Thoracic aorta (tissue), 2 donors: ENCODE measurements around the gene EFNA2. TPM values are rescaled to one million over a fixed set of nuclear protein-coding genes. Genes with fewer than 3 reads are reported as not detected.

ENCODE experiments used
- ATAC-seq: fragments of 150-250 bp; one replicate; pipeline ENCODE4 v1.8.0; 2017; ENCODE audit warnings: low read depth; ENCODE audit not compliant: insufficient number of reproducible peaks, low FRiP score
- DNase-seq: peaks from one replicate; pipeline ENCODE4 v3.0.0-alpha.2; 2020; ENCODE audit warnings: low spot score
- H3K27ac ChIP-seq, 2 donors: fragments of 200-600 bp; sonication (generic); 1 replicate in 1 of 2; 2 replicates in 1 of 2; pipeline ENCODE4 v1.5.1; 2016; ENCODE audit warnings: mild to moderate bottlenecking in 2 of 2, moderate library complexity in 2 of 2
- H3K27me3 ChIP-seq: fragments of 200-600 bp; sonication (generic); replicated peaks from 2 replicates; pipeline ENCODE4 v1.6.0; 2016; ENCODE audit warnings: mild to moderate bottlenecking; ENCODE audit not compliant: insufficient read depth
- H3K36me3 ChIP-seq: fragments of 200-600 bp; sonication (generic); one replicate; pipeline ENCODE4 v1.5.1; 2016
- H3K4me1 ChIP-seq, 2 donors: fragments of 200-600 bp; sonication (generic); 1 replicate in 1 of 2; 2 replicates in 1 of 2; pipeline versions ENCODE4 v1.5.1 to v1.6.0; 2016; ENCODE audit warnings: low read depth in 2 of 2, mild to moderate bottlenecking in 1 of 2; ENCODE audit not compliant: control insufficient read depth in 1 of 2
- H3K4me3 ChIP-seq: fragments of 200-600 bp; sonication (generic); 2 replicates; pipeline ENCODE4 v1.5.1; 2016; ENCODE audit warnings: mild to moderate bottlenecking
- H3K9me3 ChIP-seq: fragments of 200-600 bp; sonication (generic); 2 replicates; pipeline ENCODE4 v1.5.1; 2016
- CTCF ChIP-seq: fragments of 200-600 bp; sonication (generic); IDR thresholded peaks from one replicate; pipeline ENCODE4 v1.5.1; 2019; ENCODE audit warnings: antibody characterized with exemption
- total RNA-seq, 2 donors: library from RNA; depleted of rRNA; stranded (reverse); fragments of >200 nt; gene quantifications; one replicate each; pipeline versions ENCODE4 v1.1.0 to v1.2.3, GENCODE V29; 2016

Gene EFNA2
- total RNA-seq, 2 donors from 2014 or later = not detected

GRCh38 chr19:1288226-1288612 lies 2.5 kb downstream of the EFNA2 start:
- Histone ChIP-seq H3K4me3 (no peak overlapping the region), H3K27ac (no peak overlapping the region), H3K27me3 (peaks cover 18% of the 10 kb centered on the region), H3K4me1 (peaks cover 0 to 16% of the 10 kb centered on the region in 2 donors), H3K9me3 (no peaks in the 10 kb centered on the region), H3K36me3 (no peaks in the 10 kb centered on the region)
- no peak for DNase-seq
- TF ChIP-seq CTCF = no peak
- ATAC-seq = no peak

- no peak overlapping the region for H3K27ac ChIP-seq
- H3K4me1 ChIP-seq = peaks cover 0 to 16% of the 10 kb centered on the region in 2 donors
- DNase-seq (no peak), ATAC-seq (no peak)
- no peak for TF ChIP-seq CTCF
- no peak overlapping the region for H3K4me3 ChIP-seq
- H3K27me3 ChIP-seq = peaks cover 21% of the 10 kb centered on the region
- no peaks in the 10 kb centered on the region for H3K36me3 ChIP-seq
- no peaks in the 10 kb centered on the region for H3K9me3 ChIP-seq
Measured at GRCh38 chr19:1288833-1289685, 3.4 kb downstream of the EFNA2 start.

GRCh38 chr19:1289686-1290025 lies 4.0 kb downstream of the EFNA2 start:
- Histone ChIP-seq H3K9me3 (no peaks in the 10 kb centered on the region), H3K4me3 (no peak overlapping the region), H3K4me1 (peaks cover 0 to 16% of the 10 kb centered on the region in 2 donors), H3K27me3 (peaks cover 20% of the 10 kb centered on the region), H3K36me3 (no peaks in the 10 kb centered on the region), H3K27ac (no peak overlapping the region)
- no peak for TF ChIP-seq CTCF
- DNase-seq = no peak
- ATAC-seq = no peak

GRCh38 chr19:1290196-1290702 lies 4.6 kb downstream of the EFNA2 start:
- Histone ChIP-seq H3K36me3 (no peaks in the 10 kb centered on the region), H3K27ac (no peak overlapping the region), H3K9me3 (no peaks in the 10 kb centered on the region), H3K4me1 (peaks cover under 1 to 17% of the 10 kb centered on the region in 2 donors), H3K27me3 (peaks cover 25% of the 10 kb centered on the region), H3K4me3 (no peak overlapping the region)
- no peak for DNase-seq
- no peak for ATAC-seq
- TF ChIP-seq CTCF = no peak

- Histone ChIP-seq H3K36me3 (no peaks in the 10 kb centered on the region), H3K4me3 (no peak overlapping the region), H3K4me1 (peaks cover 4 to 21% of the 10 kb centered on the region in 2 donors), H3K27ac (no peak overlapping the region), H3K27me3 (peaks cover 28% of the 10 kb centered on the region), H3K9me3 (no peaks in the 10 kb centered on the region)
- ATAC-seq (no peak), DNase-seq (no peak)
- no peak for TF ChIP-seq CTCF
Measured at GRCh38 chr19:1290703-1291651, 5.3 kb downstream of the EFNA2 start.
